B cell (primary cell): ENCODE results near the gene SELENOV.

Experiments
- CTCF ChIP-seq: fragments of 200-600 bp; IDR thresholded peaks from one replicate; pipeline ENCODE4 v1.8.0; 2022; ENCODE audit warnings: antibody characterized with exemption, mild to moderate bottlenecking
- EZH2 ChIP-seq: IDR thresholded peaks from 2 replicates; pipeline ENCODE4 v1.6.1; 2012; ENCODE audit warnings: borderline replicate concordance, low read depth, mild to moderate bottlenecking, moderate library complexity, low read length; ENCODE audit not compliant: insufficient read depth, poor library complexity, severe bottlenecking

- TF ChIP-seq CTCF (no peak), EZH2 (no peak)
These were observed 33.3 kb upstream of the SELENOV start for GRCh38 chr19:39481676-39482075.
